22Rv1 (cell line): ENCODE results near the gene PRR7.

Experiments
- ZFX ChIP-seq: fragments of 450-650 bp; IDR thresholded peaks from 2 replicates; pipeline ENCODE4 v1.6.1; 2017; ENCODE audit warnings: antibody characterized with exemption, borderline replicate concordance
- TF ChIP-seq, protein P1 (sequence below): fragments of 450-650 bp; IDR thresholded peaks from 2 replicates; pipeline ENCODE4 v1.5.1; 2017; ENCODE audit warnings: mild to moderate bottlenecking

DNA sequence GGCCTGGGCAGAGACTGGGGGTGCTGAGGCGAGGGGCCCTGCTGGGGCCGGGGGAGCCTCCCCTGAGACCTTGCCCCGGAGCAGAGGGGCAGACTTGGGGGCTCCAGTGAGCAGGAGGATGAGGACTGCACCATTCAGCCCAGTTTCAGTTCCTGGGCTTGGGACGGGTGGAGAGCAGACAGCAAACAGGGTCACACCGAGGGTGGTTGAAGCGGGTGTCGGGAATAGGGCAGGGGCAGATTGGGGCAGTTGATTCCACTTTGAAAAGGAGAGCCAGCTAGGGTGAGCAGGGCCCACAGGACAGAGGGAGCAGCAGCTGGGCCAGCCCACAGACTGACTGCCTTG is 15.7 kb upstream of the PRR7 start:
- TF ChIP-seq, protein P1, sequence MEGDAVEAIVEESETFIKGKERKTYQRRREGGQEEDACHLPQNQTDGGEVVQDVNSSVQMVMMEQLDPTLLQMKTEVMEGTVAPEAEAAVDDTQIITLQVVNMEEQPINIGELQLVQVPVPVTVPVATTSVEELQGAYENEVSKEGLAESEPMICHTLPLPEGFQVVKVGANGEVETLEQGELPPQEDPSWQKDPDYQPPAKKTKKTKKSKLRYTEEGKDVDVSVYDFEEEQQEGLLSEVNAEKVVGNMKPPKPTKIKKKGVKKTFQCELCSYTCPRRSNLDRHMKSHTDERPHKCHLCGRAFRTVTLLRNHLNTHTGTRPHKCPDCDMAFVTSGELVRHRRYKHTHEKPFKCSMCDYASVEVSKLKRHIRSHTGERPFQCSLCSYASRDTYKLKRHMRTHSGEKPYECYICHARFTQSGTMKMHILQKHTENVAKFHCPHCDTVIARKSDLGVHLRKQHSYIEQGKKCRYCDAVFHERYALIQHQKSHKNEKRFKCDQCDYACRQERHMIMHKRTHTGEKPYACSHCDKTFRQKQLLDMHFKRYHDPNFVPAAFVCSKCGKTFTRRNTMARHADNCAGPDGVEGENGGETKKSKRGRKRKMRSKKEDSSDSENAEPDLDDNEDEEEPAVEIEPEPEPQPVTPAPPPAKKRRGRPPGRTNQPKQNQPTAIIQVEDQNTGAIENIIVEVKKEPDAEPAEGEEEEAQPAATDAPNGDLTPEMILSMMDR, result no peak
- no peak for TF ChIP-seq ZFX
